ENCODE data around the gene ZNF709. TPM values are rescaled to one million over a fixed set of nuclear protein-coding genes. Genes with fewer than 3 reads are reported as not detected.

The ZNF709 gene
- total and polyA plus RNA-seq, 2 of the 13 experiments (the other 11 are each of a cell fraction or from before 2014, with no cell fraction given), result 1.5 to 3.9 TPM

- TF ChIP-seq PBX3 (CRISPR knock-in tag; IDR thresholded peaks at IDR 0.05; ENCODE audit: borderline replicate concordance) (no peak), ZNF580 (CRISPR knock-in tag; IDR thresholded peaks at IDR 0.05; ENCODE audit: borderline replicate concordance, low read depth) (peak; percentile 91), TFDP1 (CRISPR knock-in tag; IDR thresholded peaks at IDR 0.05; ENCODE audit: borderline replicate concordance) (peak; percentile 94), HNRNPK (IDR thresholded peaks at IDR 0.05; ENCODE audit: low read depth, low read length, poor library complexity, severe bottlenecking) (peak; percentile 33), WIZ (CRISPR knock-in tag; IDR thresholded peaks at IDR 0.05) (peak; percentile 39; the same call in 1 of the 2 replicates), KAT8 (CRISPR knock-in tag; IDR thresholded peaks at IDR 0.05) (peak; percentile 95), SATB2 (CRISPR knock-in tag; IDR thresholded peaks at IDR 0.05) (no peak), ZNF563 (CRISPR knock-in tag; IDR thresholded peaks at IDR 0.05) (no peak), ZFP36L2 (CRISPR knock-in tag; IDR thresholded peaks at IDR 0.05) (no peak), GTF3A (CRISPR knock-in tag; conservative IDR thresholded peaks at IDR 0.05) (0 out of 2 replicates have a peak, but pooled peaks have one; percentile 54), ZBTB25 (CRISPR knock-in tag; IDR thresholded peaks at IDR 0.05) (peak; percentile 80), ZNF691 (CRISPR knock-in tag; IDR thresholded peaks at IDR 0.05; ENCODE audit: borderline replicate concordance, low read depth) (peak; percentile 77; the same call in 1 of the 2 replicates), MLLT10 (CRISPR knock-in tag; IDR thresholded peaks at IDR 0.05) (no peak), GTF2F1 (IDR thresholded peaks at IDR 0.05; ENCODE audit: low read length) (peak; percentile 65; the same call in 1 of the 2 replicates), KDM5A (IDR thresholded peaks at IDR 0.05; ENCODE audit: borderline replicate concordance, low read length) (no peak), TAF15 (IDR thresholded peaks at IDR 0.05; ENCODE audit: low read depth, low read length, poor library complexity, severe bottlenecking) (peak; percentile 48), CREBL2 (CRISPR knock-in tag; IDR thresholded peaks at IDR 0.05; ENCODE audit: borderline replicate concordance) (no peak), ZNF383 (CRISPR knock-in tag; IDR thresholded peaks at IDR 0.05; ENCODE audit: borderline replicate concordance) (peak; percentile 60; the same call in 1 of the 2 replicates), ELK4 (CRISPR knock-in tag; IDR thresholded peaks at IDR 0.05; ENCODE audit: borderline replicate concordance) (no peak), RARG (CRISPR knock-in tag; IDR thresholded peaks at IDR 0.05; ENCODE audit: low read depth) (0 out of 2 replicates have a peak, but pooled peaks have one; percentile 75), NFIC (IDR thresholded peaks at IDR 0.05; ENCODE audit: low read length) (no peak), ATF5 (CRISPR knock-in tag; IDR thresholded peaks at IDR 0.05; ENCODE audit: low read depth) (0 out of 2 replicates have a peak, but pooled peaks have one; percentile 82)
These were observed 10.6 kb upstream of the ZNF709 start (continued) for GRCh38 chr19:12495002-12495802.
